Mesenchymal stem cell (in vitro differentiated cells and primary cell): Measurements from ENCODE around the gene PTK6.
A peak's percentile ranks its signal among the peaks of the same experiment; 100 is the strongest.

ENCODE experiments used
- DNase-seq: peaks from one replicate; pipeline ENCODE4 v3.0.0-alpha.2; 2013
- H2AFZ ChIP-seq: one replicate; pipeline ENCODE4 v1.6.1; 2013; ENCODE audit warnings: low read depth, mild to moderate bottlenecking, control low read depth, inconsistent platforms, low read length, moderate library complexity
- H2AK5ac ChIP-seq: 2 replicates; pipeline ENCODE4 v1.6.1; 2013; ENCODE audit warnings: low read length, moderate library complexity, mild to moderate bottlenecking, inconsistent platforms; ENCODE audit not compliant: severe bottlenecking
- H2BK120ac ChIP-seq: one replicate; pipeline ENCODE4 v1.6.1; 2013; ENCODE audit warnings: low read depth, mild to moderate bottlenecking, inconsistent platforms, low read length, moderate library complexity
- H2BK12ac ChIP-seq, 2 experiments: one replicate each; pipeline ENCODE4 v1.6.1; 2013; ENCODE audit warnings: inconsistent platforms in 2 of 2, low read length in 2 of 2, mild to moderate bottlenecking in 2 of 2, moderate library complexity in 2 of 2, control low read depth in 1 of 2
- H2BK15ac ChIP-seq: one replicate; pipeline ENCODE4 v1.6.1; 2013; ENCODE audit warnings: mild to moderate bottlenecking, low read depth, inconsistent platforms; ENCODE audit not compliant: poor library complexity, severe bottlenecking
- H2BK5ac ChIP-seq: 2 replicates; pipeline ENCODE4 v1.6.1; 2013; ENCODE audit warnings: low read depth, mild to moderate bottlenecking, low read length, control low read depth, inconsistent platforms; ENCODE audit not compliant: poor library complexity, severe bottlenecking
- H3K14ac ChIP-seq, 2 experiments: one replicate each; pipeline ENCODE4 v1.6.1; 2013; ENCODE audit warnings: inconsistent platforms in 2 of 2, low read length in 2 of 2, control low read depth in 1 of 2, mild to moderate bottlenecking in 1 of 2, moderate library complexity in 1 of 2
- H3K18ac ChIP-seq, 2 experiments: one replicate each; pipeline ENCODE4 v1.6.1; 2013; ENCODE audit warnings: inconsistent platforms in 2 of 2, low read length in 2 of 2, control low read depth in 1 of 2, low read depth in 1 of 2, mild to moderate bottlenecking in 1 of 2
- H3K23ac ChIP-seq, 2 experiments: one replicate each; pipeline ENCODE4 v1.6.1; 2013; ENCODE audit warnings: inconsistent platforms in 2 of 2, low read length in 2 of 2, mild to moderate bottlenecking in 2 of 2, moderate library complexity in 2 of 2, control low read depth in 1 of 2
- H3K27ac ChIP-seq: 2 replicates; pipeline ENCODE4 v1.5.1; 2013; ENCODE audit warnings: mild to moderate bottlenecking, moderate library complexity, low read length, control low read depth, inconsistent platforms; ENCODE audit not compliant: poor library complexity, severe bottlenecking
- H3K27me3 ChIP-seq, 2 experiments: 2 replicates each; pipeline versions ENCODE4 v1.6.1 to v1.7.0; 2013; ENCODE audit warnings: low read length in 2 of 2, mild to moderate bottlenecking in 2 of 2, moderate library complexity in 2 of 2, control low read depth in 1 of 2, inconsistent platforms in 1 of 2; ENCODE audit not compliant: control insufficient read depth in 1 of 2, insufficient read depth in 1 of 2
- H3K36me3 ChIP-seq, 2 experiments: 2 replicates each; pipeline versions ENCODE4 v1.6.1 to v1.7.0; 2013; ENCODE audit warnings: low read length in 2 of 2, control low read depth in 1 of 2, inconsistent platforms in 1 of 2, low read depth in 1 of 2, mild to moderate bottlenecking in 1 of 2; ENCODE audit not compliant: insufficient read depth in 2 of 2, control insufficient read depth in 1 of 2
- H3K4ac ChIP-seq, 2 experiments: one replicate each; pipeline ENCODE4 v1.6.1; 2013; ENCODE audit warnings: inconsistent platforms in 2 of 2, low read length in 2 of 2, mild to moderate bottlenecking in 2 of 2, moderate library complexity in 2 of 2, control low read depth in 1 of 2, low read depth in 1 of 2
- H3K4me1 ChIP-seq: 2 replicates; pipeline ENCODE4 v1.6.1; 2013; ENCODE audit warnings: low read depth, low read length, control low read depth; ENCODE audit not compliant: control insufficient read depth, insufficient read depth
- H3K4me2 ChIP-seq: 2 replicates; pipeline ENCODE4 v1.6.1; 2013; ENCODE audit warnings: low read length, mild to moderate bottlenecking, inconsistent platforms; ENCODE audit not compliant: poor library complexity, severe bottlenecking
- H3K4me3 ChIP-seq, 2 experiments: 2 replicates each; pipeline versions ENCODE4 v1.5.1 to v1.7.0; 2013; ENCODE audit warnings: low read length in 2 of 2, mild to moderate bottlenecking in 2 of 2, control low read depth in 1 of 2, low read depth in 1 of 2; ENCODE audit not compliant: insufficient read depth in 1 of 2
- H3K79me1 ChIP-seq: replicated peaks from 2 replicates; pipeline ENCODE4 v1.6.1; 2013; ENCODE audit warnings: mild to moderate bottlenecking, control low read depth, low read length, inconsistent platforms; ENCODE audit not compliant: poor library complexity, severe bottlenecking
- H3K9ac ChIP-seq: 2 replicates; pipeline ENCODE4 v1.7.0; 2013; ENCODE audit warnings: mild to moderate bottlenecking, low read length, moderate library complexity
- H3K9me3 ChIP-seq: 2 replicates; pipeline ENCODE4 v1.7.0; 2013; ENCODE audit warnings: mild to moderate bottlenecking, low read length; ENCODE audit not compliant: control insufficient read depth
- H4K8ac ChIP-seq: one replicate; pipeline ENCODE4 v1.6.1; 2013; ENCODE audit warnings: inconsistent platforms, mild to moderate bottlenecking, low read length, moderate library complexity
- H4K91ac ChIP-seq: one replicate; pipeline ENCODE4 v1.6.1; 2013; ENCODE audit warnings: mild to moderate bottlenecking, low read length, inconsistent platforms
- WGBS: methylation state at CpG from one replicate; pipeline ENCODE4 v1.1.7; 2013; ENCODE audit warnings: mixed read lengths; 5-methylcytosine and 5-hydroxymethylcytosine counted together

Gene PTK6

DNA sequence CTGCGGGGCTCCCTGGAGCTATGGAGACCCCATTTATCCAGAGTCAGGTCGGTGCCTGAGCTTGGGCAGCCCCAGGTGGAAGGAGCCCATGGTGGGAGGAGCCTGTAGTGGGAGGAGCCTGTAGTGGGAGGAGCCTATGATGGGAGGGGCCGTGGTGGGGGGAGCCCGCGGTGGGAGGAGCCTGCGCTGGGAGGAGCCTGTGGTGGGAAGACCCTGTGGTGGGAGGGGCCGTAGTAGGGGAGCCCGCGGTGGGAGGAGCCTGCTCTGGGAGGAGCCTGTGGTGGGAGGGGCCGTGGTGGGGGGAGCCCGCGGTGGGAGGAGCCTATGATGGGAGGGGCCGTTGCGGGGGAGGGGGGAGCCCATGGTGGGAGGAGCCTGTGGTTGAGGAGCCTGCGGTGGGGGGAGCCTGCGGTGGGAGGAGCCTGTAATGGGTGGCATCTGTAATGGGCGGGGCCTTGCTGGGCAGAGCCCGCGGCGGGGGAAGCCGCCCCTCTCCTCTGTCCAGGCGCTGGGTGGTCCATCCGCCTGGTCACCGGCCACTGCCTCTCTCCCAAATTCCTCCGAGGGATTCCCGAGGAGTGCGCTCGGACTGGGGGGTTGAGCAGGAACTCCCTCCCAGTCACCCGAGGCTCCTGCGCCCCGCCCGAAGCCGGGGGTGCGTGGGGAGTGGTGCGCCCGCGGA is 16.2 kb upstream of the PTK6 start:
- Histone ChIP-seq H3K18ac (peak overlapping the region; percentile 75 to 90), H2BK120ac (peak overlapping the region; percentile 62), H3K9me3 (no peaks in the 10 kb centered on the region), H3K27ac (no peak overlapping the region), H3K79me1 (no peaks in the 10 kb centered on the region), H3K4me2 (peak overlapping the region; percentile 88), H2BK15ac (peak overlapping the region; percentile 91), H3K23ac (peak overlapping the region in 1 of 2 experiments; percentile 87), H3K14ac (no peak overlapping the region), H2BK12ac (peak overlapping the region in 1 of 2 experiments; percentile 15), H3K4ac (peak overlapping the region in 1 of 2 experiments; percentile 63), H3K27me3 (peaks cover 5 to 32% of the 10 kb centered on the region in 2 experiments), H3K4me3 (peak overlapping the region; percentile 64 to 74), H2AK5ac (no peak overlapping the region), H3K36me3 (peaks cover under 1 to 11% of the 10 kb centered on the region in 2 experiments), H3K9ac (peak overlapping the region; percentile 48), H4K8ac (peak overlapping the region; percentile 84), H2AFZ (no peak overlapping the region), H4K91ac (no peak overlapping the region), H2BK5ac (no peak overlapping the region), H3K4me1 (peaks cover 24% of the 10 kb centered on the region)
- 2% methylated on average over 37 of the region's 37 CpGs for WGBS
- DNase-seq: peak; percentile 89

DNA sequence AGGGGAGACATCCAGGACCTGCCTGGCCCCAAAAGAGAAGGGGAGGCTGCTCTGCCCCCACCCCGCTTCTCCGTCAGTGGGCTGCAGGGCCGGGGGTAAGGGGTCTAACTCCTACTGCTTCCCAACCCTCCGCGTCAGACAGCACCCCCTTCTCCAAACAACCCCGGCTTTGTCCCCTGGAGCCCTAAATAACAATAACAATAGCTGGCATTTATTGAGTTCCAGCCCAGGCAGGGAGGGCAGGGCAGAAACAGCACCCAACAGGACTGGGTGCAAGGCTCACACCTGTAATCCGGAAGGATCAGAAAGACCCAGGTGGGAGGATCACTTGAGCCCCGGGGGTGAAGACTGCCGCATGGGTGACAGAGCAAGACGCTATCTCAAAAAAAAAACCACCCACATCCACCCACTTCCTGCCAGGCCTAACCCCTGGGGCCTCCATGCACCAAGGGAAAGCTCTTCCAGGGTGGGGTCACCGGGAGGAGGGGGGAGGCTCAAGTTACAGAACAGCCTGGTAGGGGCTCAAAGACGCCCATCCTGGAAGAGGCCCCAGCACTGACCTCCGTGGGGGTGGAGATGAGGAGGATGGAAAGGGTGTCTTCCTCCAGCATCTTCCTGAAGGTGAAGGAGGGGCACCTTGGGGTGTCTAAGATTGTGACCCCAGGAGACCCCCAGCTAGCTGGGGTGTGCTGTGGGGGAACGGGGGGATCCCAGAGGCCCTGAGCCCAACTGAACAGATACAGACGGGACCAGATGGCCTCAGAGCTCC is 15.5 kb upstream of the PTK6 start:
- no peak overlapping the region for H3K9ac ChIP-seq
- H3K23ac ChIP-seq: no peak overlapping the region
- H2AFZ ChIP-seq: no peak overlapping the region
- no peaks in the 10 kb centered on the region for H3K79me1 ChIP-seq
- no peaks in the 10 kb centered on the region for H3K9me3 ChIP-seq
- peaks cover 11 to 40% of the 10 kb centered on the region in 2 experiments for H3K27me3 ChIP-seq
- peaks cover 27% of the 10 kb centered on the region for H3K4me1 ChIP-seq
- H2BK5ac ChIP-seq: no peak overlapping the region
- WGBS: 46% methylated on average over 11 of the region's 15 CpGs
- no peak overlapping the region for H3K4ac ChIP-seq
- H4K91ac ChIP-seq: no peak overlapping the region
- peak overlapping the region; percentile 74 for H2BK15ac ChIP-seq
- H3K14ac ChIP-seq: no peak overlapping the region
- H3K27ac ChIP-seq: no peak overlapping the region
- no peak for DNase-seq
- peak overlapping the region in 1 of 2 experiments; percentile 14 for H3K18ac ChIP-seq
- no peak overlapping the region for H3K4me2 ChIP-seq
- peaks cover 0 to 10% of the 10 kb centered on the region in 2 experiments for H3K36me3 ChIP-seq
- H3K4me3 ChIP-seq: no peak overlapping the region
- H2BK12ac ChIP-seq: no peak overlapping the region
- H2AK5ac ChIP-seq: no peak overlapping the region
- H2BK120ac ChIP-seq: no peak overlapping the region
- peak overlapping the region; percentile 19 for H4K8ac ChIP-seq

DNA sequence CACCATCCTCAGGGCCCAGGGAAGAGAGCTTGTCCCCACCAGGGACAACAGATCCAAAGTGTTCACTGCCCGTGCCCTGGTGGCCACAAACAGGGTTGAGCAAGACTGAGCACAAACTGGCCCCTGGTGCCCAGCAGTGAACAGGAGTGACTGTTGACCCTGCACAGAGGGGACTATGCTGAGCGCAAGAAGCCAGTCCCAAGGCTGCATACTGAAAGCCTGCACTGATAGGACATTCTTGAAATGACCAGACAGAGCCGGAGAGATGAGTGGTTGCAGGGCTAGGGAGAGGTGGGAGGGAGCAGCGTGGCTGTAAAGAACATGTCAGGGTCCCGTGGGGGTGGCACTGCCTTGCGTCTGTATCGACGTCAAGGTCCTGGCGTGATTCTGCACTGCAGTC is 13.9 kb upstream of the PTK6 start:
- Histone ChIP-seq H3K4me1 (peaks cover 39% of the 10 kb centered on the region), H3K9ac (no peak overlapping the region), H3K14ac (no peak overlapping the region), H4K8ac (no peak overlapping the region), H3K4me2 (no peak overlapping the region), H3K4ac (no peak overlapping the region), H3K79me1 (no peaks in the 10 kb centered on the region), H2AFZ (no peak overlapping the region), H3K27me3 (peaks cover 11 to 53% of the 10 kb centered on the region in 2 experiments), H2BK120ac (no peak overlapping the region), H2AK5ac (no peak overlapping the region), H3K4me3 (no peak overlapping the region), H3K18ac (no peak overlapping the region), H3K27ac (no peak overlapping the region), H2BK15ac (no peak overlapping the region), H2BK12ac (no peak overlapping the region), H3K9me3 (no peaks in the 10 kb centered on the region), H3K36me3 (peaks cover 0 to 7% of the 10 kb centered on the region in 2 experiments), H3K23ac (no peak overlapping the region), H2BK5ac (no peak overlapping the region), H4K91ac (no peak overlapping the region)
- peak; percentile 45 for DNase-seq
- 42% methylated on average over 9 of the region's 9 CpGs for whole genome bisulfite sequencing

DNA sequence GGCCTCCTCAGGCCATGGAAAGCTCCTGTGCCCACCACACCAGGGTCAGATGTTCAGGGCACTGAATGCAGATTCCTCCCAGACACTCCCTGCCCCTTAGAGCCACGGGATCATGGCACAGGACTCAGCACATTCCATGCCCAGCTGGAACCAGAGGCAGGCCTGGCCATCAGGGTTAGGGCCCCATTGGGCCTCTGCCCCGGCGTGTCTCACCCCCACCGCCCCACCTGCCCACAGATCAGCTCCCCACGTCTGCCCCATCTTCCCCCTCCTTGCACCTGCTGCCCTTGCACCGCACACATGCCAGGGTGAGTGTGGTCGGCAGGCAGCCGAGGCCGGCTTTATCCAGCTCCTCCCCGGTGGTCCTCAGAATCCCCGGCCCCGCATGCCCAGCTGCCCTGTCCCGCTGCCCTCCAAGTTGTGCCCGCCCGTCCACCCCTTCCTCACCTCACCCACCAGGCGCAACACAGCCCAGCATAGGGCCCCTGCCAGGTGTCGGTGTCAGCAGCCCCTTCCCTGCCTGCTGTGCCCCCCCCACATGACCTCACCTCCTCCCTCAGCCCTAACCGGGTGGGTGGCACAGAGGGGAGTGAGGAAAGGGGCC is 12.6 kb upstream of the PTK6 start:
- WGBS: 90% methylated on average over 11 of the region's 18 CpGs
- no peak overlapping the region for H3K4me2 ChIP-seq

More for the DNA sequence above, 12.6 kb upstream of the PTK6 start:
- Histone ChIP-seq H3K36me3 (no peaks in the 10 kb centered on the region), H3K23ac (no peak overlapping the region), H3K14ac (no peak overlapping the region), H3K79me1 (no peaks in the 10 kb centered on the region), H4K91ac (no peak overlapping the region), H3K18ac (no peak overlapping the region), H2BK15ac (no peak overlapping the region), H2AK5ac (no peak overlapping the region), H3K4me3 (no peak overlapping the region), H3K27me3 (peaks cover 11 to 66% of the 10 kb centered on the region in 2 experiments), H3K9ac (no peak overlapping the region), H3K9me3 (no peaks in the 10 kb centered on the region), H3K4me1 (peaks cover 34% of the 10 kb centered on the region), H3K27ac (no peak overlapping the region), H2AFZ (no peak overlapping the region), H2BK5ac (no peak overlapping the region), H4K8ac (no peak overlapping the region), H2BK12ac (no peak overlapping the region), H3K4ac (no peak overlapping the region), H2BK120ac (no peak overlapping the region)
- no peak for DNase-seq
